K562 (cell line): ENCODE data around the gene SARS2. TPM values are rescaled to one million over a fixed set of nuclear protein-coding genes. Genes with fewer than 3 reads are reported as not detected.

ENCODE experiments used
- ADNP ChIP-seq: fragments of 200-800 bp; sonication (Bioruptor generic); IDR thresholded peaks from 2 replicates; pipeline ENCODE4 v1.6.1; 2016; ENCODE audit warnings: missing genetic modification characterization, missing compliant biosample characterization
- ARHGAP35 ChIP-seq: fragments of 450-650 bp; IDR thresholded peaks from 2 replicates; pipeline ENCODE4 v1.6.1; 2018; ENCODE audit not compliant: partially characterized antibody
- BRCA1 ChIP-seq, 2 experiments: fragments of 450-650 bp in 1 of 2; sonication (generic) in 1 of 2; formaldehyde crosslinking in 1 of 2; IDR thresholded peaks; 2 replicates each; pipeline versions ENCODE4 v1.5.0 to v1.6.1; 2017 to 2020; ENCODE audit warnings: mild to moderate bottlenecking in 1 of 2, missing genetic modification reagents in 1 of 2
- BRD4 ChIP-seq: fragments of 200-600 bp; sonication (generic); IDR thresholded peaks from 2 replicates; pipeline ENCODE4 v1.6.1; 2017; ENCODE audit warnings: inconsistent platforms
- CBFA2T3 ChIP-seq: fragments of 450-650 bp; IDR thresholded peaks from 2 replicates; pipeline ENCODE4 v1.6.1; 2017
- CEBPB ChIP-seq: fragments of 450-650 bp; IDR thresholded peaks from 2 replicates; pipeline ENCODE4 v1.6.1; 2016; ENCODE audit warnings: missing genetic modification characterization, missing compliant biosample characterization
- E2F5 ChIP-seq: sonication (generic); formaldehyde crosslinking; IDR thresholded peaks from 2 replicates; pipeline ENCODE4 v1.8.0; 2022; ENCODE audit warnings: mild to moderate bottlenecking, missing genetic modification reagents
- ELF4 ChIP-seq: fragments of 450-650 bp; formaldehyde crosslinking; IDR thresholded peaks from 2 replicates; pipeline ENCODE4 v1.4.0; 2022; ENCODE audit warnings: missing genetic modification characterization
- ETS1 ChIP-seq: conservative IDR thresholded peaks from 2 replicates; pipeline ENCODE4 v1.6.1; 2011; ENCODE audit warnings: low read depth, mild to moderate bottlenecking, low read length; ENCODE audit not compliant: control insufficient read depth
- FOS ChIP-seq: IDR thresholded peaks from 3 replicates; pipeline ENCODE4 v1.6.1; 2011; ENCODE audit not compliant: insufficient read length; ENCODE audit errors: extremely low read depth
- HMGXB4 ChIP-seq: sonication (generic); formaldehyde crosslinking; IDR thresholded peaks from 2 replicates; pipeline ENCODE4 v1.8.1; 2023; ENCODE audit warnings: mild to moderate bottlenecking, missing genetic modification reagents
- IFI16 ChIP-seq: fragments of 250-450 bp; sonication (Bioruptor Pico); IDR thresholded peaks from 2 replicates; pipeline ENCODE4 v2.1.2; 2022; ENCODE audit warnings: mild to moderate bottlenecking, inconsistent platforms
- KLF1 ChIP-seq: fragments of 450-650 bp; IDR thresholded peaks from 2 replicates; pipeline ENCODE4 v1.6.1; 2016; ENCODE audit warnings: missing genetic modification characterization, missing compliant biosample characterization
- MAFK ChIP-seq: IDR thresholded peaks from 2 replicates; pipeline ENCODE4 v1.6.1; 2011; ENCODE audit warnings: low read length, improper control_type of control experiment
- NR2F6 ChIP-seq: fragments of 450-650 bp; formaldehyde crosslinking; IDR thresholded peaks from 2 replicates; pipeline ENCODE4 v1.4.0; 2020; ENCODE audit warnings: mild to moderate bottlenecking
- PHB2 ChIP-seq: fragments of 450-650 bp; IDR thresholded peaks from 2 replicates; pipeline ENCODE4 v1.6.1; 2017; ENCODE audit warnings: low read depth
- SMAD4 ChIP-seq: fragments of 250-450 bp; sonication (Bioruptor Pico); conservative IDR thresholded peaks from 2 replicates; pipeline ENCODE4 v1.8.0; 2021; ENCODE audit warnings: inconsistent platforms, mild to moderate bottlenecking, moderate library complexity
- TAF15 ChIP-seq: fragments of 200-400 bp; formaldehyde crosslinking; IDR thresholded peaks from 2 replicates; pipeline ENCODE4 v1.6.1; 2017; ENCODE audit warnings: mild to moderate bottlenecking, low read depth, low read length, moderate library complexity
- YBX1 ChIP-seq: fragments of 450-650 bp; IDR thresholded peaks from 2 replicates; pipeline ENCODE4 v1.7.1; 2016; ENCODE audit warnings: mild to moderate bottlenecking
- ZHX1 ChIP-seq: fragments of 150-350 bp; conservative IDR thresholded peaks from 2 replicates; pipeline ENCODE4 v1.6.1; 2014; ENCODE audit warnings: low read length
- ZNF253 ChIP-seq: fragments of 250-450 bp; sonication (Bioruptor Pico); conservative IDR thresholded peaks from 2 replicates; pipeline ENCODE4 v1.6.1; 2021; ENCODE audit warnings: mild to moderate bottlenecking
- ZNF282 ChIP-seq: sonication (generic); formaldehyde crosslinking; IDR thresholded peaks from 2 replicates; pipeline ENCODE4 v1.8.1; 2023; ENCODE audit warnings: missing genetic modification reagents
- ZNF384 ChIP-seq: IDR thresholded peaks from 2 replicates; pipeline ENCODE4 v1.6.1; 2012; ENCODE audit warnings: low read depth, low read length, improper control_type of control experiment
- ZNF76 ChIP-seq: fragments of 250-450 bp; sonication (Bioruptor Pico); IDR thresholded peaks from 2 replicates; pipeline ENCODE4 v1.4.0; 2020; ENCODE audit warnings: mild to moderate bottlenecking, moderate library complexity, borderline replicate concordance
- ZNF830 ChIP-seq: fragments of 250-450 bp; sonication (Bioruptor Pico); IDR thresholded peaks from 2 replicates; pipeline ENCODE4 v1.5.0; 2021; ENCODE audit warnings: mild to moderate bottlenecking
- polyA plus RNA-seq, 8 experiments: library from polyadenylated mRNA; depleted of rRNA in 4 of 8; stranded (reverse) in 5 of 8; unstranded in 3 of 8; fragments of >200 nt; fragmentation: Nextera tagmentation in 2 of 8; fragmentation: Illumina TruSeq in 1 of 8; extraction: Ambion mirVana in 2 of 8; extraction: Trizol in 1 of 8; gene quantifications; 2 replicates each; pipeline versions ENCODE4 v1.2.1 to v1.2.3, GENCODE V29; 2011 to 2014; ENCODE audit warnings: inconsistent platforms in 1 of 8, missing spikeins in 1 of 8
- total RNA-seq, 7 experiments: library from RNA; depleted of rRNA in 6 of 7; stranded (reverse); fragments of >200 nt in 6 of 7; fragmentation: Illumina TruSeq in 2 of 7; extraction: Trizol in 2 of 7; gene quantifications; 2 replicates each; pipeline versions ENCODE4 v1.2.1 to v1.2.3, GENCODE V29; 2011 to 2021; ENCODE audit warnings: low replicate concordance in 1 of 7

Gene SARS2
- total and polyA plus RNA-seq, 9 of the 15 experiments (the other 6 are each of a cell fraction or from before 2014, with no cell fraction given) = 3.1 to 59.1 (median 31.7) TPM

- TF ChIP-seq E2F5 (CRISPR knock-in tag) (no peak), CBFA2T3 (no peak), TAF15 (no peak), ZNF830 (CRISPR knock-in tag) (no peak), NR2F6 (no peak), PHB2 (no peak), HMGXB4 (CRISPR knock-in tag) (no peak), ZNF253 (no peak), ELF4 (no peak), IFI16 (no peak), CEBPB (tag) (peak; percentile 63), ZNF76 (no peak), KLF1 (tag) (no peak; the same call in 1 of the 2 replicates), ETS1 (peak; percentile 100), BRCA1 (IDR thresholded peaks at IDR 0.05) (no peak), BRCA1 (CRISPR knock-in tag; IDR thresholded peaks at IDR 0.05) (no peak), ARHGAP35 (no peak), BRD4 (no peak), ZNF282 (CRISPR knock-in tag) (no peak), YBX1 (no peak), FOS (peak; percentile 96), ZHX1 (no peak), MAFK (peak; percentile 51), SMAD4 (CRISPR knock-in tag) (no peak), ADNP (tag) (no peak), ZNF384 (no peak)
Measured at GRCh38 chr19:38899447-38900201, 30.9 kb downstream of the SARS2 start, which contains the start of the genes NFKBIB and SIRT2 (continued).
